Measurements from ENCODE around the gene IRF2BPL. TPM values are rescaled to one million over a fixed set of nuclear protein-coding genes. Genes with fewer than 3 reads are reported as not detected.
A peak's percentile ranks its signal among the peaks of the same experiment; 100 is the strongest.
"Not testable (repeated sequence)": the region's sequence is repeated elsewhere in the genome, so short reads cannot be mapped to it uniquely, and the experiment has no call there.

Gene IRF2BPL
- total RNA-seq, 4 donors from 2014 or later = 21.0 to 53.5 (median 32.5) TPM

- in situ Hi-C loops (cut with MboI; ENCODE audit: low pct_ligation_motif_present in 1 of 4, low pct_unique_long_range_greater_than_20kb in 1 of 4, low sequenced_read_pairs in 3 of 4) = no loop called here
- DNase-seq = peak; percentile 67
- Histone ChIP-seq H3K36me3 (no peaks in the 10 kb centered on the region), H3K4me1 (peaks cover 34 to 59% (median 52%) of the 10 kb centered on the region in 4 donors), H3K9me3 (no peaks in the 10 kb centered on the region), H3K27me3 (no peaks in the 10 kb centered on the region), H3K4me3 (peak overlapping the region in 3 of 4 donors; percentile 14 to 20 (median 18)), H3K27ac (peak overlapping the region; percentile 99 to 100 (median 100))
- intact Hi-C loops (cut with DNase I; ENCODE audit: low total_unique reads) = loop anchor here (5.0 kb wide), 1 partner anchor 67 kb away; no protein-coding TSS in a partner anchor
- TF ChIP-seq POLR2A (IDR thresholded peaks at IDR 0.05) (no peak), POLR2AphosphoS5 (IDR thresholded peaks at IDR 0.05) (no peak), EP300 (IDR thresholded peaks at IDR 0.05; ENCODE audit: low read depth) (no peak), CTCF (IDR thresholded peaks at IDR 0.05) (no peak)
- WGBS, 2 donors (ENCODE audit: low coverage in 1 of 2) = 28 to 29% methylated on average over 6 to 16 of the region's 16 CpGs
Observed at GRCh38 chr14:77024171-77024691, 4.3 kb downstream of the IRF2BPL start.

- TF ChIP-seq EP300 (IDR thresholded peaks at IDR 0.05; ENCODE audit: low read depth) (no peak), POLR2A (IDR thresholded peaks at IDR 0.05) (peak; percentile 43), POLR2AphosphoS5 (IDR thresholded peaks at IDR 0.05) (peak in 2 of 3 donors; percentile 34 to 61), CTCF (IDR thresholded peaks at IDR 0.05) (peak; percentile 26 to 63 (median 28))
- Histone ChIP-seq H3K27me3 (no peaks in the 10 kb centered on the region), H3K36me3 (no peaks in the 10 kb centered on the region), H3K27ac (peak overlapping the region; percentile 99 to 100 (median 100)), H3K9me3 (no peaks in the 10 kb centered on the region), H3K4me3 (peak overlapping the region in 2 of 4 donors; percentile 18 to 20), H3K4me1 (peaks cover 30 to 54% (median 48%) of the 10 kb centered on the region in 4 donors)
- 30 to 43% methylated on average over 11 to 17 of the region's 17 CpGs for WGBS, 2 donors (ENCODE audit: low coverage in 1 of 2)
- DNase-seq = peak; percentile 63
- in situ Hi-C loops (cut with MboI; ENCODE audit: low pct_ligation_motif_present in 1 of 4, low pct_unique_long_range_greater_than_20kb in 1 of 4, low sequenced_read_pairs in 3 of 4) = no loop called here
- intact Hi-C loops (cut with DNase I; ENCODE audit: low total_unique reads) = loop anchor here (5.0 kb wide), 1 partner anchor 66 kb away; no protein-coding TSS in a partner anchor
Observed at GRCh38 chr14:77023001-77023996, 5.2 kb downstream of the IRF2BPL start.

GRCh38 chr14:77022236-77022852 lies 6.2 kb downstream of the IRF2BPL start:
- DNase-seq = peak; percentile 58
- TF ChIP-seq EP300 (IDR thresholded peaks at IDR 0.05; ENCODE audit: low read depth) (no peak), POLR2AphosphoS5 (IDR thresholded peaks at IDR 0.05) (no peak)
- H3K27ac ChIP-seq = peak overlapping the region; percentile 99 to 100 (median 100)
- intact Hi-C loops (cut with DNase I; ENCODE audit: low total_unique reads) (loop anchor here (5.0 kb wide), 1 partner anchor 65 kb away; no protein-coding TSS in a partner anchor), in situ Hi-C loops (cut with MboI; ENCODE audit: low pct_ligation_motif_present in 1 of 4, low pct_unique_long_range_greater_than_20kb in 1 of 4, low sequenced_read_pairs in 3 of 4) (no loop called here)
- H3K4me1 ChIP-seq = peaks cover 30 to 54% (median 48%) of the 10 kb centered on the region in 4 donors
- H3K9me3 ChIP-seq = no peaks in the 10 kb centered on the region
- no peak overlapping the region for H3K4me3 ChIP-seq
- H3K36me3 ChIP-seq = no peaks in the 10 kb centered on the region
- 40 to 45% methylated on average over 5 to 9 of the region's 9 CpGs for WGBS, 2 donors (ENCODE audit: low coverage in 1 of 2)
- no peaks in the 10 kb centered on the region for H3K27me3 ChIP-seq

GRCh38 chr14:77021424-77021823 lies 7.1 kb downstream of the IRF2BPL start:
- H3K9me3 ChIP-seq; H3K27me3 ChIP-seq; DNase-seq; H3K36me3 ChIP-seq; H3K4me3 ChIP-seq; in situ Hi-C loops (cut with MboI; ENCODE audit: low pct_ligation_motif_present in 1 of 4, low pct_unique_long_range_greater_than_20kb in 1 of 4, low sequenced_read_pairs in 3 of 4): not testable (repeated sequence)
- WGBS, 2 donors (ENCODE audit: low coverage in 1 of 2) = 85 to 87% methylated on average over 3 to 11 of the region's 11 CpGs
- Histone ChIP-seq H3K27ac (peak overlapping the region; percentile 99 to 100 (median 100)), H3K4me1 (peaks cover 30 to 49% (median 46%) of the 10 kb centered on the region in 4 donors)
- intact Hi-C loops (cut with DNase I; ENCODE audit: low total_unique reads) = loop anchor here (5.0 kb wide), 1 partner anchor 64 kb away; no protein-coding TSS in a partner anchor

All from transverse colon (tissue), 4 donors.